HepG2 (cell line): ENCODE measurements around the gene GNL3. TPM values are rescaled to one million over a fixed set of nuclear protein-coding genes. Genes with fewer than 3 reads are reported as not detected.

ENCODE experiments used
- ASH2L ChIP-seq: fragments of 300-600, 200-600 bp; sonication (generic); IDR thresholded peaks from 2 replicates; pipeline ENCODE4 v1.7.0; 2017; ENCODE audit warnings: low read depth, mild to moderate bottlenecking, moderate library complexity, mixed read lengths, low read length; ENCODE audit not compliant: insufficient read length
- ERF ChIP-seq: IDR thresholded peaks from 2 replicates; pipeline ENCODE4 v1.6.1; 2018; ENCODE audit warnings: missing biosample characterization, missing genetic modification reagents
- GATAD1 ChIP-seq: IDR thresholded peaks from 2 replicates; pipeline ENCODE4 v1.6.1; 2016; ENCODE audit warnings: missing genetic modification reagents, missing compliant biosample characterization
- MED8 ChIP-seq: sonication (generic); formaldehyde crosslinking; IDR thresholded peaks from 2 replicates; pipeline ENCODE4 v1.8.1; 2023; ENCODE audit warnings: mild to moderate bottlenecking, missing genetic modification reagents; ENCODE audit not compliant: insufficient replicate concordance
- STAT5B ChIP-seq: sonication (generic); formaldehyde crosslinking; IDR thresholded peaks from 2 replicates; pipeline ENCODE4 v1.4.0; 2020; ENCODE audit warnings: missing genetic modification reagents
- ZBTB20 ChIP-seq: sonication (generic); formaldehyde crosslinking; IDR thresholded peaks from 2 replicates; pipeline ENCODE4 v1.8.1; 2023; ENCODE audit warnings: missing genetic modification reagents, low read depth, mild to moderate bottlenecking, borderline replicate concordance
- ZNF205 ChIP-seq: IDR thresholded peaks from 2 replicates; pipeline ENCODE4 v1.6.1; 2018; ENCODE audit warnings: missing biosample characterization, missing genetic modification reagents
- ZNF350 ChIP-seq: sonication (generic); formaldehyde crosslinking; IDR thresholded peaks from 2 replicates; pipeline ENCODE4 v1.4.0; 2020; ENCODE audit warnings: mild to moderate bottlenecking, low read depth, missing genetic modification reagents, borderline replicate concordance
- ZNF589 ChIP-seq: sonication (generic); formaldehyde crosslinking; conservative IDR thresholded peaks from 2 replicates; pipeline ENCODE4 v1.8.0; 2022; ENCODE audit warnings: mild to moderate bottlenecking, moderate library complexity, missing genetic modification reagents
- ZNF619 ChIP-seq: sonication (generic); formaldehyde crosslinking; IDR thresholded peaks from 2 replicates; pipeline ENCODE4 v1.4.0; 2020; ENCODE audit warnings: mild to moderate bottlenecking, missing genetic modification reagents
- ZNF75D ChIP-seq: sonication (generic); formaldehyde crosslinking; IDR thresholded peaks from 2 replicates; pipeline ENCODE4 v1.8.1; 2023; ENCODE audit warnings: missing genetic modification reagents, mild to moderate bottlenecking, borderline replicate concordance
- ZNF768 ChIP-seq: sonication (generic); formaldehyde crosslinking; IDR thresholded peaks from 2 replicates; pipeline ENCODE4 v1.4.0; 2020; ENCODE audit warnings: missing genetic modification reagents
- ZNF839 ChIP-seq: sonication (generic); formaldehyde crosslinking; IDR thresholded peaks from 2 replicates; pipeline ENCODE4 v1.4.0; 2020; ENCODE audit warnings: missing genetic modification reagents, mild to moderate bottlenecking, borderline replicate concordance
- polyA plus RNA-seq, 8 experiments: library from polyadenylated mRNA; depleted of rRNA in 3 of 8; stranded (reverse) in 7 of 8; unstranded in 1 of 8; fragments of >200 nt; fragmentation: Illumina TruSeq in 4 of 8; extraction: Trizol in 4 of 8; gene quantifications; 2 replicates each; pipeline versions ENCODE4 v1.2.1 to v1.2.3, GENCODE V29; 2011 to 2016; ENCODE audit warnings: low read depth in 4 of 8, missing spikeins in 1 of 8, mixed read lengths in 1 of 8; ENCODE audit not compliant: insufficient read depth in 1 of 8
- total RNA-seq, 5 experiments: library from RNA; depleted of rRNA; stranded (reverse); fragments of >200 nt; fragmentation: Illumina TruSeq; extraction: Trizol; gene quantifications; 2 replicates each; pipeline ENCODE4 v1.2.3, GENCODE V29; 2016; ENCODE audit warnings: low read depth in 1 of 5
- TF ChIP-seq, protein P1 (sequence below): sonication (generic); formaldehyde crosslinking; IDR thresholded peaks from 2 replicates; pipeline ENCODE4 v1.4.0; 2020; ENCODE audit warnings: missing genetic modification reagents
- TF ChIP-seq, protein P2 (sequence below): sonication (generic); formaldehyde crosslinking; IDR thresholded peaks from 2 replicates; pipeline ENCODE4 v1.4.0; 2020; ENCODE audit warnings: missing genetic modification reagents, mild to moderate bottlenecking, borderline replicate concordance
- TF ChIP-seq, protein P3 (sequence below): sonication (generic); formaldehyde crosslinking; IDR thresholded peaks from 2 replicates; pipeline ENCODE4 v1.8.1; 2022; ENCODE audit warnings: mild to moderate bottlenecking, missing genetic modification reagents
- TF ChIP-seq, protein P4 (sequence below): sonication (generic); formaldehyde crosslinking; IDR thresholded peaks from 2 replicates; pipeline ENCODE4 v1.5.0; 2020; ENCODE audit warnings: mild to moderate bottlenecking, missing genetic modification reagents
- TF ChIP-seq, protein P5 (sequence below): sonication (generic); formaldehyde crosslinking; IDR thresholded peaks from 2 replicates; pipeline ENCODE4 v1.4.0; 2020; ENCODE audit warnings: mild to moderate bottlenecking, missing genetic modification reagents
- TF ChIP-seq, protein P6 (sequence below): sonication (generic); formaldehyde crosslinking; IDR thresholded peaks from 2 replicates; pipeline ENCODE4 v1.9.0; 2022; ENCODE audit warnings: low read depth, missing genetic modification reagents

The GNL3 gene
- total and polyA plus RNA-seq, 2 of the 13 experiments (the other 11 are each of a cell fraction or from before 2014, with no cell fraction given) = 129 to 257 TPM

DNA sequence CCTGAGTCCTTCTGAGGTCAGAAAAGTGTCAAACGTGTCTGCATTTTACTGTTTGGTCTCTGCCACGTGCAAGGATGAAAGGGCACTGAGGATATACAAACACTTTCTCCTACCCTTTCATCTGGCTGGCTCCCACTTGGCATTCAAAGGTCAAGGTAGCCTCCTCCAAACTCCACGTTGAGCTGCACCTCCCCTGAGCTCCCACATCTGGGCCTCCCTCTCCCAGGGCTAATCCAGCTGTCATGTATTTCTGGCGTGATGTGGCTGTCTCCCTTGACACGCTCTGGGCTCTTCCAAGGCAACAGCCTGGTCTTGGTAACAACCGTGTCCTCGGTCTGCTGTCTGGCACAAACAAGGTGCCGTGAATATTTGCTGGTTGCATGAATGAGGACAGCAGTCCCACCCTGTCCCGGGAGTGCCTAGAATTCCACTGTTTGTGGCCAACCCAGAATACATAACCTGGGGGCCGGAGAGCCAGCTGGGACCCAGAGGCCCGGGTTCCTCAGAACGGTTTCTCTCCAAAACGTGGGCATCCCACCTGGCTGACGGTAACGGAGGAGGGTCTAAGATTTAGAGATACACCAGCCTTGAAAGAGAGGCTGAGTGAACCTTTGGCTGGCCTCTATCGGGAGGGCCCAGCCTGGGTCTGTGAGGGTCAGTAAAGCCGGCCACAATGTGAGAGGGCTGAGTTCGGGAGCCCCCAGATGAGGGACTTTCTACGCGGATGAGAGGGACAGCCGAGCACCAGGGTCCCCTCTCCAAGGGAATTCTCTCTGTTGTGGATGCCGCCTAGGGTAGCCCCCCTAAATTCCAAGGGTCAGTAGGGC is 19.0 kb downstream of the GNL3 start (continued):
- TF ChIP-seq, protein P1, sequence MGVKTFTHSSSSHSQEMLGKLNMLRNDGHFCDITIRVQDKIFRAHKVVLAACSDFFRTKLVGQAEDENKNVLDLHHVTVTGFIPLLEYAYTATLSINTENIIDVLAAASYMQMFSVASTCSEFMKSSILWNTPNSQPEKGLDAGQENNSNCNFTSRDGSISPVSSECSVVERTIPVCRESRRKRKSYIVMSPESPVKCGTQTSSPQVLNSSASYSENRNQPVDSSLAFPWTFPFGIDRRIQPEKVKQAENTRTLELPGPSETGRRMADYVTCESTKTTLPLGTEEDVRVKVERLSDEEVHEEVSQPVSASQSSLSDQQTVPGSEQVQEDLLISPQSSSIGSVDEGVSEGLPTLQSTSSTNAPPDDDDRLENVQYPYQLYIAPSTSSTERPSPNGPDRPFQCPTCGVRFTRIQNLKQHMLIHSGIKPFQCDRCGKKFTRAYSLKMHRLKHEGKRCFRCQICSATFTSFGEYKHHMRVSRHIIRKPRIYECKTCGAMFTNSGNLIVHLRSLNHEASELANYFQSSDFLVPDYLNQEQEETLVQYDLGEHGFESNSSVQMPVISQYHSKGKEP = no peak
- TF ChIP-seq ERF (peak; percentile 75; the same call in 1 of the 2 replicates), ZNF839 (CRISPR knock-in tag) (no peak), ZNF768 (CRISPR knock-in tag) (no peak), STAT5B (CRISPR knock-in tag) (no peak), ASH2L (no peak), GATAD1 (CRISPR knock-in tag) (peak; percentile 53), ZNF205 (CRISPR knock-in tag) (peak; percentile 65; the same call in 1 of the 2 replicates), ZNF589 (no peak), MED8 (no peak), ZBTB20 (CRISPR knock-in tag) (peak; percentile 31; the same call in 1 of the 2 replicates), ZNF75D (CRISPR knock-in tag) (no peak), ZNF350 (peak; percentile 82), ZNF619 (CRISPR knock-in tag) (no peak)
- TF ChIP-seq, protein P2, sequence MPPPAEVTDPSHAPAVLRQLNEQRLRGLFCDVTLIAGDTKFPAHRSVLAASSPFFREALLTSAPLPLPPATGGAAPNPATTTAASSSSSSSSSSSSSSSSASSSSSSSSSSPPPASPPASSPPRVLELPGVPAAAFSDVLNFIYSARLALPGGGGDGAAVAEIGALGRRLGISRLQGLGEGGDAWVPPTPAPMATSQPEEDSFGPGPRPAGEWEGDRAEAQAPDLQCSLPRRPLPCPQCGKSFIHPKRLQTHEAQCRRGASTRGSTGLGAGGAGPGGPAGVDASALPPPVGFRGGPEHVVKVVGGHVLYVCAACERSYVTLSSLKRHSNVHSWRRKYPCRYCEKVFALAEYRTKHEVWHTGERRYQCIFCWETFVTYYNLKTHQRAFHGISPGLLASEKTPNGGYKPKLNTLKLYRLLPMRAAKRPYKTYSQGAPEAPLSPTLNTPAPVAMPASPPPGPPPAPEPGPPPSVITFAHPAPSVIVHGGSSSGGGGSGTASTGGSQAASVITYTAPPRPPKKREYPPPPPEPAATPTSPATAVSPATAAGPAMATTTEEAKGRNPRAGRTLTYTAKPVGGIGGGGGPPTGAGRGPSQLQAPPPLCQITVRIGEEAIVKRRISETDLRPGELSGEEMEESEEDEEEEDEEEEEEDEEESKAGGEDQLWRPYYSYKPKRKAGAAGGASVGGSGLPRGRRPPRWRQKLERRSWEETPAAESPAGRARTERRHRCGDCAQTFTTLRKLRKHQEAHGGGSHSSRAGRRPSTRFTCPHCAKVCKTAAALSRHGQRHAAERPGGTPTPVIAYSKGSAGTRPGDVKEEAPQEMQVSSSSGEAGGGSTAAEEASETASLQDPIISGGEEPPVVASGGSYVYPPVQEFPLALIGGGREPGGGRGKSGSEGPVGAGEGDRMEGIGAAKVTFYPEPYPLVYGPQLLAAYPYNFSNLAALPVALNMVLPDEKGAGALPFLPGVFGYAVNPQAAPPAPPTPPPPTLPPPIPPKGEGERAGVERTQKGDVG (CRISPR knock-in tag) = no peak
- TF ChIP-seq, protein P3, sequence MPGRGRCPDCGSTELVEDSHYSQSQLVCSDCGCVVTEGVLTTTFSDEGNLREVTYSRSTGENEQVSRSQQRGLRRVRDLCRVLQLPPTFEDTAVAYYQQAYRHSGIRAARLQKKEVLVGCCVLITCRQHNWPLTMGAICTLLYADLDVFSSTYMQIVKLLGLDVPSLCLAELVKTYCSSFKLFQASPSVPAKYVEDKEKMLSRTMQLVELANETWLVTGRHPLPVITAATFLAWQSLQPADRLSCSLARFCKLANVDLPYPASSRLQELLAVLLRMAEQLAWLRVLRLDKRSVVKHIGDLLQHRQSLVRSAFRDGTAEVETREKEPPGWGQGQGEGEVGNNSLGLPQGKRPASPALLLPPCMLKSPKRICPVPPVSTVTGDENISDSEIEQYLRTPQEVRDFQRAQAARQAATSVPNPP (CRISPR knock-in tag) = no peak; the same call in 1 of the 2 replicates
- TF ChIP-seq, protein P4, sequence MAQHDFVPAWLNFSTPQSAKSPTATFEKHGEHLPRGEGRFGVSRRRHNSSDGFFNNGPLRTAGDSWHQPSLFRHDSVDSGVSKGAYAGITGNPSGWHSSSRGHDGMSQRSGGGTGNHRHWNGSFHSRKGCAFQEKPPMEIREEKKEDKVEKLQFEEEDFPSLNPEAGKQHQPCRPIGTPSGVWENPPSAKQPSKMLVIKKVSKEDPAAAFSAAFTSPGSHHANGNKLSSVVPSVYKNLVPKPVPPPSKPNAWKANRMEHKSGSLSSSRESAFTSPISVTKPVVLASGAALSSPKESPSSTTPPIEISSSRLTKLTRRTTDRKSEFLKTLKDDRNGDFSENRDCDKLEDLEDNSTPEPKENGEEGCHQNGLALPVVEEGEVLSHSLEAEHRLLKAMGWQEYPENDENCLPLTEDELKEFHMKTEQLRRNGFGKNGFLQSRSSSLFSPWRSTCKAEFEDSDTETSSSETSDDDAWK (CRISPR knock-in tag) = no peak
- TF ChIP-seq, protein P5, sequence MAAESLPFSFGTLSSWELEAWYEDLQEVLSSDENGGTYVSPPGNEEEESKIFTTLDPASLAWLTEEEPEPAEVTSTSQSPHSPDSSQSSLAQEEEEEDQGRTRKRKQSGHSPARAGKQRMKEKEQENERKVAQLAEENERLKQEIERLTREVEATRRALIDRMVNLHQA = no peak
- TF ChIP-seq, protein P6, sequence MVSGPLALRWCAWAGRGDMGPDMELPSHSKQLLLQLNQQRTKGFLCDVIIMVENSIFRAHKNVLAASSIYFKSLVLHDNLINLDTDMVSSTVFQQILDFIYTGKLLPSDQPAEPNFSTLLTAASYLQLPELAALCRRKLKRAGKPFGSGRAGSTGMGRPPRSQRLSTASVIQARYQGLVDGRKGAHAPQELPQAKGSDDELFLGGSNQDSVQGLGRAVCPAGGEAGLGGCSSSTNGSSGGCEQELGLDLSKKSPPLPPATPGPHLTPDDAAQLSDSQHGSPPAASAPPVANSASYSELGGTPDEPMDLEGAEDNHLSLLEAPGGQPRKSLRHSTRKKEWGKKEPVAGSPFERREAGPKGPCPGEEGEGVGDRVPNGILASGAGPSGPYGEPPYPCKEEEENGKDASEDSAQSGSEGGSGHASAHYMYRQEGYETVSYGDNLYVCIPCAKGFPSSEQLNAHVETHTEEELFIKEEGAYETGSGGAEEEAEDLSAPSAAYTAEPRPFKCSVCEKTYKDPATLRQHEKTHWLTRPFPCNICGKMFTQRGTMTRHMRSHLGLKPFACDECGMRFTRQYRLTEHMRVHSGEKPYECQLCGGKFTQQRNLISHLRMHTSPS (CRISPR knock-in tag) = no peak
